Right kidney (tissue), 1 donor: Measurements from ENCODE around the gene NOTUM.
A peak's percentile ranks its signal among the peaks of the same experiment; 100 is the strongest.
"Not testable (repeated sequence)": the region's sequence is repeated elsewhere in the genome, so short reads cannot be mapped to it uniquely, and the experiment has no call there.

Experiments
- DNase-seq: peaks from one replicate; pipeline ENCODE4 v3.0.0-alpha.2; 2016

NOTUM gene

DNA sequence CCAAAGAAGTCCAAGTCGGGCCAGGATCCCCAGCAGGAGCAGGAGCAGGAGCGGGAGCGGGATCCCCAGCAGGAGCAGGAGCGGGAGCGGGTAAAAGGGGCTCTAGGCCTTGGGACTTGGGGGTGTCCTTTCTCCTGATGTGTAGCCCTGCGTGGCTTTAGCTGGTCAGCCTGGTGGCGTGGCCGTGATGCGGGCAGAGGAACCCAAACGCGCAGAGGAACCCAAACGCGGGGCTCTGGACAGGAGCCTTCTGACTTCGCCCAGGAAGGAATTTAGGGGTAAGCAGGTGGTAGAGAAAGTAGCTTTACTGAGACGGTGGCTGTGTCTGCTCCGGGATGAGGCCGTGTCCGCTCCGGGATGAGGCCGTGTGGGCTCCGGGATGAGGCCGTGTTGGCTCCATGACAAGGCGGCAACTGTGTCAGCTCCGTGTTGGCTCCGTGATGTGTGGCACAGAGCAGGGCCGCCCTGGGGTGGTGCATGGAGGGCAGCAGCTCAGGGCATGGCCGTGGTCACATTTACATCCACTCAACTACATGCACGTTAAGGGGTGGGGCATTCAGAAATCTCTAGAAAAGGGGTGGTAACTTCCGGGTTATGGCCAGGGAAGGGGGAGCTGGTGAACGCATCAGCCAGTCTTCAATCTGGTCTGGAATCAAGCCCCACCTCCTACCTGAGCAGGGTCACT lies 35.9 kb upstream of the NOTUM start:
- no peak for DNase-seq

DNA sequence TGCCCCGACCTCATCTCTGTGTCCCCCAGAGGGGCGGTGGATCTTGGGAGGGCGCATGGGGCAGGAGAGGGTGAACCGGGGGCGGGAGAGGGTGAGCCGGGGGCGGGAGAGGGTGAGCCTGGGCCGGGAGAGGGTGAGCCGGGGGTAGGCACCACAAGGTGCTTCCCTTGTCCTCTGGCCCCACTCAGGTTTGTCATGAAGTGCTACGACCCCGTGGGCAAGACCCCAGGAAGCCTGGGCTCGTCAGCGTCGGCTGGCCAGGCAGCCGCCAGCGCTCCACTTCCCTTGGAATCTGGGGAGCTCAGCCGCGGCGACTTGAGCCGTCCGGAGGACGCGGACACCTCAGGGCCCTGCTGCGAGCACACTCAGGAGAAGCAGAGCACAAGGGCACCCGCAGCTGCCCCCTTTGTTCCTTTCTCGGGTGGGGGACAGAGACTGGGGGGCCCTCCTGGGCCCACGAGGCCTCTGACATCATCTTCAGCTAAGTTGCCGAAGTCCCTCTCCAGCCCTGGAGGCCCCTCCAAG lies 35.3 kb upstream of the NOTUM start:
- peak; percentile 12 for DNase-seq

DNA sequence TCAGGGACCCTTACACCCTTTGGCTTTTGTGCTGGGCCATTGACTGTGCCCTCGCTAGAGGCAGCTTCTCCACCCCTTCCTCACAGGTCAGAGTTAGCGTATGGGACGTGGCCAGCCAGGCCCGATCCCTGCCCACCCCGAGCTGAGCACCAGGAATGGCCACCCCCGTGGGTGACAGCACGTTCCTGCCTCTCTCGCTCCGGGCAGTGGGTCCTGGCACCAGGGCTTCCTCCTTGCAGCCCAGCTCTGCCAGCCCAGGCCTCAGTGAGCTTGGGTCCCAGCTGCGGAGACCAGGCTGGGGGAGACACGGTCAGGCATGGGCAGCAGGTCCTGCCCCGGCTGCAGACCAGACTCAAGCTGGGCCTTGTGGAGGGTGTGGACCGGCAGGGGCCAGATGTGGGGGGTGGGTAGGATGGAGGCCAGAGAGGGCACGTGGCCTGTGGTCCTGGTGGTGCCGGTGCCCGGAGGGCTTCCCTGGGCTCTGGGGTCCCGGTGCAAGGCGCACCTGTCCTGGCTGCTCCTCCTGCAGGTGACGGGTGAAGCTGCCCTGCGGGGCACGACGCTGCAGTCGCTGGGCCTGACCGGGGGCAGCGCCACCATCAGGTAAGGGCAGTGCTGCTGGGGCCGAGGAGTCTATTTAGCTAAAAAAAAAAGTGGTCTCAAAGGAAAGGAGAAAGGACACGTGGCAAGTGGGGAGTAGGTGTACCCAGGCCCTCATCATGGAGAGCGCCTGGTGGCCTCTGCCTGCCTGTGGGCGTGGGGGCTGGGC lies 34.7 kb upstream of the NOTUM start:
- peak; percentile 3 for DNase-seq

DNA sequence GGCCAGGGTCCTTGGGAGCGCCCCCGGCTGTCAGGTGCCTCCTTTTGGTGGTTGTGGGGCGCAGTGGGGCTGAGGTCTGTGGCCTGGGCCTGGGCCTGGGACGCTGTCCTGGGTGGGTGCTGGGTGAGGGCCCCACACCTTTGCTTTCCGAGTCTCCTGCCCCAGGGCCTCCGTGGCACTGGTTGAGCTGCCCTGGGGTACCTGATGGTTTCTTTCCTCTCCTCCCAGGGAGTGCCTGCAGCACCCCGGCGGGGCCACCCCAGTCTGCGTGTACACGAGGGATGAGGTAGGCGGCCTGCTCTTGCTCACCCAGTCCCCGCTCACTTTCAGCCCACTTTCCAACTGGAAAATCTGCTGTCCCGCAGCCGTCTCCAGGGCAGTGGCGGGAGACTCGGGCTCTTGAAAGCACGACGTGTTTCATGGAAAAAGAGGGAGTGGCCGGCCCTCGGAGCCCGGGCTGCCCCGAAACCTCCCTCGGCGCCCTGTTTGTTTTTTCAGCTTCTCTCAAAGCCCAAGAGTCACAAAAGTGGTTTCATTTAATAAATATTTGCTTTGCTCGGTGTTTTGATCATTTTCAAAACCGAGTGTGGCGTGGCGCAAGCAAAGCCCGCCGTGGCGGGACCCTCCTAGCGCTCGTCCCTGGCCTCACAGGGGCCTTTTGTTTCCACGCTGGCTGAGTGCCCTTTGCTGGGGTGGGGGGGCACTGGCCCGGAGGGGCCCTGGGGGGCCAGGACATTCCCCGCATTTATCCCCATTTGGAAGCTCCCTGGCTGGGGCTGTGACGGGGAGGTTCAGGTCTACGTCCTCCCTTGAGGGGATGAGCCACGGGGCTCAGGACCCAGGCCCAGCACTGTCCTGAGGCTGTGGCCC lies 33.8 kb upstream of the NOTUM start:
- DNase-seq, result peak; percentile 43

DNA sequence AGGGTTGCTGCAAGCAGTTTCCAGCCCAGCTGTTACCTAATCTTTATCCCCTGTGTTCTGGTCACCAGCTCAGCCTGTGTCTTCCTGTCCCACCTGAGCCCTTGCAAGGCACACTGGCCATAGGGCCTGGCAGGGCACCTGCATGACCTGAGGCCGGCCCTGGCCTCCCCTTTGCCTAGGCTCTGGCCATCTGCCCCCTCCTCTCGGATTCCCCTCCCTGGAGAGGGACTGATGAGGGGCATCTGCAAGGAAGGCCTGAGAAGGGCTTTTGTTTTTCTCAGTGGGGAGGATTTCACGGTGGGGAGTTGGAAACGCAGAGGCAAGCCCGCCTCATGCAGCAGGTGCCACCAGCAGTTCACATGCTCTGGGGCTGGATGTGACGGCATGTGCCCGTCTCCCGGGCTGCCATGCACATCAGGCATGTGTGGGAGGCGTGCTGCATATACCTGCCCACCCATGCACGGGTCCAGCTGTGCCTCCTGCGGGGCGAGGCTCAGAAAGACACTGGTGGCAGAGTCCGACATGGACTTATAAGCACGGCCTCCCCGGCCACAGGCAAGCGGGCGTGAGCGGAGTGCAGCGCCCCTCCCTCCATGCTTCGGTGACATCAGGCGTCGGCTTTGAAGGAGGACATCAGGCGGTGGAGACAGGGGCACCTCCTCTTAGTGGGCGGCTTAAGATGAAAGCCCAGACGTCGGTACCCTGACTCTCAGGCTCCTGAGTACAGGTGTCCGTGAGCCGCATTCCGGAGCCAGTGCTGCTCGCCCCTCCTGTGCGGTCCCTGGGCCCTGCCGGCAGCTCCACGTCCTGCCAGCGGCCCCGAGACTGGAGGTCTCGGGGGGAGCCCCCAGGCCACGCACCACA lies 33.0 kb upstream of the NOTUM start:
- peak; percentile 59 for DNase-seq

DNA sequence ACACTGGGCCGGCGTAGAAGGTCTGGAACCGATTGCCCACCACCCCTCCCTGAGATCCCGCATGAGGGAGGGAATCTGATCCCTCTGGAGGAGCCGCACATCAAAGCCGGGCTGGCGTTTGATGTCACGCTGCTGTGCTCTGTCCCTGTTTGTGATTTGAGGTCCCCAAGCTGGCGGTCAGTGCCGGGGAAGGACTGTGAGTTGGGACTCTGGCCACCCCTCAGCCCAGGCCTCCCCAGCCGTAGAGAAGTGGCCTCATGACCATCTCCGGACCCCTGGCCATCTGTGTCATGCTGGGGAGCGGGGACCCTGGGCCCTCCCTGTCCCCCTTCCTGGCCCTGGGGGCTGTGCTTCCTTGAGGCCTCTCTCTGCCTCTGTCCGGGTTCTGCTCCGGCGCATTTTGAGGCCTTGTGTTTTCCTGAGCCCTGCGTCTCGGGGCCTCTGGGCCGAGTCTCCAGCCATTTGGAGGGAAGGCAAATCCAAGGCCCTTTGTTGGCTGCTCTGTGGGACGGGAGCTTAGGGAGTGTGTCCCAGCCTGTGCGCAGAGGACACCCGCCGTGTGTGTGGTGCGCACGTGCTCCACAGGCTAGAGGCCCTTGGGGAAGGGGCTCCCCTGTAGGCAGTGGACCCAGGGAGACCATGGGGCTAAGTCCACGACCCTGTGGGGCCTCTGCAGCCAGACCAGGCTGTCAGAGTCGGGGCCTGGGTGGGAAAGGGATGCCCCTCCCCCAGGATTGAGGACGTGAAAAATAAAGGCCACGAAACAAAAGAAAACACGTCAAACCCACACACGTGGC lies 31.5 kb upstream of the NOTUM start:
- peak; percentile 74 for DNase-seq

DNA sequence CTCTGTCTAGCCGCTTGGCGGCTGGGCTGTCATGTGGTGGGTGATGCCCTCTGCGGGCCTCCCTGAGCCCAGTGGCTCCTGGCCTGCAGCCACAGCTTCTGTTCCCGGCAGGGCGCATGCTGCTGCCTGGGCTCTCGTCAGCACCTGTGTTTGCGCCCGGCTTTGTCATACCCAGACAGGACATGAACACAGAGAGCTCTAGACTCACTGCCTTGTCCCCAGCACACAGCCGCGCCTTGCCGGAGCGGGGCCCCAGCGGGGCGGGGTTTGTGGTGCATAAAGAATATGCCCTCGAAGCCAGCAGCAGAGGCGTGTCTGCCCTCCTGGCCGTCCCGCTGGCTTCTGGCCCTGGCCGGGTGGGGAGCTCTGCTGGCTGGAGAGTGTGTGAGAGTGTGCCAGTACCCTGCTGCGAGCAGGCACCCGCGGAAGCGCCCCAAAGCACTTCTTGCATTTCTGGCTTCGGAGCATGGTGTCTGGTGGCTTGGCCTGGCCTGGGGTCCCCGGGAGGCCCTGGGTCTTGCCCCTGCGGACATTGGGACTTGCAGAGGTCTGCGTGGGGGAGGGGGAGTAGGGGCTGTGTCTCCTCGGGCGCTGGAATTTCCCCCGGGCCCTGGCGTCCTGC lies 30.8 kb upstream of the NOTUM start:
- DNase-seq, result peak; percentile 78

DNA sequence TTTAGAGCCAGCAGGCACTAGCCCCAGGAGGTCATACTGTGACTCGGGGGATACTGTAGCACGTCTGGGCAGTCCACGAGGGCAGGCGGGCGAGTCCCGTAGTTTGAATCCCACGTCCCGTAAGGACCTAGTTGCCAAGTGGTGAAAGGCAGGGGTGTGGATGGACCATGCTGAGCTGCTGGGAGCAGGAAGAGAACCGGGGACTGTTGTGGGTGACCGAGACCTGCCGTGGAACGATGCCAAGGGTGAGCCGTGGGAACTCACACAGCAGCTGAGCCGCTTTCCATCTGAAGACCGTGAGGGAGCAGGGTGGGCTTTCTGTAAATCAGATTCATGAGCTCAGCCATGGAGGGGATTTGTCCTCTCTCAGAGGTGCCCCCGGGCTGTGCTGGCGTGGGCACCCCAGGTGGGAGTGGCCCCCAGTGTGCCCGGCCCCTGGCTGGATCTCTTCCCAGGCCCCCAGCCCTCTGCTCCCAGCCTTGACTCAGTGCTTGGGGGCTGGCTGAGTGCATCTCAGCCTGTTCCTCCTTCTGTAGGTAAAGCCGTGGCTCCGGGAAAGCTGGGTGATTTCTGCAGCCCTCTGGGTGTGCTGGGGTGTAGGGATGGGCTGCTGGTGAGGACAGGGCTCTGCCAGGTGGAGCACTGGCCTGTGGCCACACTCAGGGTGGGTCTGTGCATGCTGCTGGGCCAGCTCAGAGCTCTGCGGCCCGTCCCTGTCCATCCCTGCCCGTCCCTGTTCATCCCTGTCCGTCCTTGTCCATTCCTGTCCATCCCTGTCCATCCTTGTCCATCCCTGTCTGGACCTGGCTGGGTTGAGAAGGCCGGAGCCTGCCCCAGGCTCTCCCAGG lies 30.1 kb upstream of the NOTUM start:
- no peak for DNase-seq

DNA sequence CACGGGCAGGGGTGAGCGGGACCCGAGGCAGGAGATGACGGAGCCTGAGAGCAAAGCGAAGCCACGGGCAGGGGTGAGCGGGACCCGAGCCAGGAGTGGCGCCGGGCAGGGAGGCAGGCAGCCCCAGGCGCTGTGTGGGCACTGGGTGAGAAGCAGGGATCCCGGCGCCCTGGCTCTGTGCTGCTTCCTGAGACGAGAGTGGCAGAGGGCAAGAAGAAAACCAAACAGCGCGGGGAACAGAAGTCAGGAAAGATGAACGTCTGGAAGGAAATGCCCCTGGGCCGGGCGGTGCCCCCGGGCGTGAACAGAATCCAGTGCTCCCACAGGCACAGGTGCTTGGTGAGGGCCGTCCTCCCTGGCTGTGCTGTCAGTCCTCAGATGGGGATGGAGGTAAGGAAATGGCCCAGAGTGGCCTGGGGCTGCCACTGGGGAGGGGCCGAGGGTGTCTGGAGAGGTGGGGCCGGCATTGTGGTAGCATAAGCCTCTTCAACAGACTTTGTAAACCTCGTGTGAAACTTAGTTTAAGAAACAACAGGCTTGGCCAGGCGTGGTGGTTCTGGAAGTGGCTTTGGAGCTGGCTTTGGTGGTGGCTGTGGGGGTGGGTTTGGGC lies 26.3 kb upstream of the NOTUM start:
- no peak for DNase-seq

DNA sequence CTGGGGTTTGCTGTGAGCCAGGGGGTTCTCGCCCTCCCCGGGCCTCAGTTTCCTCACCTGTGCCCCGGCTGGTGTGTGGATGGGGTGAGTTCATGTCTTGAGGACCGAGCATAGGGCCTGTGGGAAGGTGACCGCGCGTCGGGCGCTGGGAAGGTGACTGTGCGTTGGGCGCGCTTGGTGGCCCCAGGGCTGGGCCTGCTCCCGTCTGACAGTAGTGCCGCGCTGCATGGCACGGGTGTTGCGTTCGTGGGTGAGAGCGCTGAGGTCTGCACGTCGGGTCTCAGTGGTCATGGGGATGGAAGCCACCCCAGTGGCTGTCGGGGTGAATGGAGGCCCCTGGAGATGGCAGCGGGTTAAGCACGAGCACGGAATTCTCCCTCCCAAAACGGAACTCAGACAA lies 25.6 kb upstream of the NOTUM start:
- DNase-seq, result no peak

DNA sequence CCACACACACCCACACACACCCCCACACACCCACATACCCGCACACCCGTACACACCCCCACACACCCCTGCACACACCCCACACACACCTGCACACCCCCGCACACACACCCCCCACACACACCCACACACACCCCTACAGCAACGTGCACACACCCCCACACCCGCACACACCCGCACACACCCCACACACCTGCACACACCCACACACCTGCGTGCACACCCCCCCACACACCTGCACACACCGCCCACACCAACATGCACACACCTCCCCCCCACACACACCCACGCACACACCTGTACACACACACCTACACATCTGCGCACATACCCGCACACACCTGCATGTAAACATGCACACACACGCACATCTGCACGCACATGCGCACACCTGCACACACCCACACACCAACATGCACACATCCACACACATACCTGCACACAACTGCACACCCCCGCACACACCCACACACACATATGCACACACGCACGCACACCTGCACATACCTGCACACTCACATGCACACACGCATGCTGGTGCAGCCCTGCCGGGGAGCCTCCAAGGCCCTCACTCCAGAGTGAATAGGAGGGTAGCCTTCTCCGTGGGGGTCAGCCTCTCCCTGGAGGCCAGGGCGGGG lies 23.9 kb upstream of the NOTUM start:
- DNase-seq, result no peak

DNA sequence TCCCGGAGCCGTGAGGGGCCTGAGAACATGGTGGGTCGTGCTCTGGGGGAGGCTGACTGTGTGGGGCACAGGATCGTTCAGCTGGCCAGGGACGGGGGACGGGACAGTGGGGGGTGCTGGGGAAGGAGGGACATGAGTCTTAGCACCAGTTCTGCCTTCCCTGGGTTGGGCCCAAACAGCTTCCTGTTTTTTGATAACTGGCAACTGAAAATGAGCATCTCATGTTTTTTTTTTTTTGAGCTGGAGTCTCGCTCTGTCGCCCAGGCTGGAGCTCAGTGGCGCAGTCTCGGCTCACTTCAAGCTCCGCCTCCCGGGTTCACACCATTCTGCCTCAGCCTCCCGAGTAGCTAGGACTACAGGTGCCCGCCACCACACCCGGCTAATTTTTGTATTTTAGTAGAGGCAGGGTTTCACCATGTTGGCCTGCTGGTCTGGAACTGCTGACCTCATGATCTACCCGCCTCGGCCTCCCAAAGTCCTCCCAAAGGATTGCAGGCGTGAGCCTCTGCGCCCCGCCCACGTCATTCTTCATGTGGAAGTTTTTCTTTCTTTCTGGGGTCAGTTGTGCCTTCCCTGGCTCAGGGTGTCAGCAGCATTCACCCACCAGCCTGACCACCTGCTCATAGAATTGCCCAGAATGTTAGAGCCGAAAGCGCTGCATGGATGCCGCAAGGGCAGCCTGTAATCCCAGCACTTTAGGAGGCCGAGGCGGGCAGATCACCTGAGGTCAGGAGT lies 22.8 kb upstream of the NOTUM start:
- DNase-seq, result no peak

DNA sequence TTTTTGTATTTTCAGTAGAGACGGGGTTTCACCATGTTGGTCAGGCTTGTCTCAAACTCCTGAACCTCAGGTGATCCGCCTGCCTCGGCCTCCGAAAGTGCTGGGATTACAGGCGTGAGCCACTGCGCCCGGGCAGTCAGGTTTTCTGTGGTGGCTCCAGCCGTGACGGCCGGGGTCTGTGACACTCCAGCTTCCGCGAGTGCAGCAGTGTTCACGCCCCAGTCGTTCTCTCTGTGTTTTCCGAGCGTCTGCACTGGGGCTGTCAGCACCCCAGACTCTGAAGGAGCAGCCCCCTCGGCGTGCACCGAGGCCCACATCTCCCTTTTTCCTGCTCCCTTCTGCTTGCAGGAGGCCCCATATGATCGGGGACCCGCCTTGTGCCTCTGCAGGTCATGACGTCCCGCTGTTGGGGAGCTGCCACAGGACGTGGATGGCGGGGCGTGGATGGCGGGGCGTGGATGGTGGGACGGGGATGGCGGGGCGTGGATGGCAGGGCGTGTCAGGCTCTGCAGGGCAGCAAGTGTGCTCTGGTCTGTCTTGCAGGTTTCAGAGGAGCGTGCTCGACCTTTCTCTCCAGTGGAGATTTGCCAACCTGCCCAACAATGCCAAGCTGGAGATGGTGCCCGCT lies 22.1 kb upstream of the NOTUM start:
- no peak for DNase-seq

DNA sequence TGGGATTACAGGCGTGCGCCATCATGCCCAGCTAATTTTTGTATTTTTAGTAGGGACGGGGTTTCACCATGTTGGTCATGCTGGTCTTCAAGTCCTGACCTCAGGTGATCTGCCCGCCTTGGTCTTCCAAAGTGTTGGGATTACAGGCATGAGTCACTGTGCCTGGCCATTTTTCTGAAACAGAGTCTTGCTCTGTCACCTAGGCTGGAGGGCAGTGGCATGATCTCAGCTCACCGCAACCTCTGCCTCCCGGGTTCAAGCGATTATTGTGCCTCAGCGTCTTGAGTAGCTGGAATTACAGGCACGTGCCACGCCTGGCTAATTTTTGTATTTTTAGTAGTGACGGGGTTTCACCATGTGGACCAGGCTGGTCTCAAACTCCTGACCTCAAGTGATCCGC lies 20.5 kb upstream of the NOTUM start:
- DNase-seq, result not testable (repeated sequence)

DNA sequence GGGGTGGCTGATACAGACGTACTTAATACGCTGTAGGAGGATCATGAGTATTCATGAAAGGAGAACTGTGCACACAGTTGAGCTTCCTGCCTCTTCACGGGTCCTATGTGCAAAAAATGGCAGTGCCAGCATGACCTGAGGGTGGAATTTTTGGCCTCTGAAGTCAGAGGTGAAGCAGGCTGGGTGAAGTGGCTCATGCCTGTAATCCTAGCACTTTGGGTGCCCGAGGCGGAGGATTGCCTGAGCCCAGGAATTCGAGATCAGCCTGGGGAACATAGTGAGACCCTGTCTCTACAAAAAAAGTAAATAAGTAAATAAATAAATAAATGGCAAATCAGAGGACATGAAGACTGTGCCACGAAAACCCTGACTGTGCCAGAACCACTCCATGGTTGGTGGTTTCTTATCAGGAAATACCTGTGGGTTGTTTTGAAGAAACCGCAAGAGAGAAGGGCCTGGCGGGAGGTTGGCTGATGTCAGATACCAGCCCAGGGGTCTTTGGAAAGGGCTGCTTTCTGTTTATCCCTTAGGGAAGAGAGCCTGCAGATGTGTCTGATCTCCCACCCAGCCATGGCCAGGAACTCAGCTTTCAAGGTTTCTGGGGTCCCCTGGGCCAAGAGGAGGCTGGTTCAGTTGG lies 19.8 kb upstream of the NOTUM start:
- DNase-seq, result no peak

DNA sequence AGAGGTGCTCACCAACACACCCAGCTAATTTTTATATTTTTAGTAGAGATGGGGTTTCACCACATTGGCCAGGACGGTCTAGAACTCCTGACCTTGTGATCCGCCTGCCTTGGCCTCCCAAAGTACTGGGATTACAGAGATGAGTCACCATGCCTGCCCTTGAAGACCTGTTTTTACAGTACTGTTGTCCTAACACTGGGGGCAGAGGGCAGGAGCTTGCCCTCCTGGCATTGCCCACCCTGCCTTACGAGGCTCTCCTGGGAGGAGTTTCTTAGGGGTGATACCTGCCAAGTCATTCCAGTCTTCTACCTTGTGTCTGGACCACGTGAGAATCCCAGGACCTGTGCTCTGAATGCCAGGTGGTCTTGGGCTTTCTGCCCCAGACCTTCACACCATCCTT lies 19.1 kb upstream of the NOTUM start:
- no peak for DNase-seq
